ENCODE data around the gene PPFIBP1. TPM values are rescaled to one million over a fixed set of nuclear protein-coding genes. Genes with fewer than 3 reads are reported as not detected.

PPFIBP1 gene
- total RNA-seq, 1 experiment from 2014 or later = 88.6 TPM

DNA sequence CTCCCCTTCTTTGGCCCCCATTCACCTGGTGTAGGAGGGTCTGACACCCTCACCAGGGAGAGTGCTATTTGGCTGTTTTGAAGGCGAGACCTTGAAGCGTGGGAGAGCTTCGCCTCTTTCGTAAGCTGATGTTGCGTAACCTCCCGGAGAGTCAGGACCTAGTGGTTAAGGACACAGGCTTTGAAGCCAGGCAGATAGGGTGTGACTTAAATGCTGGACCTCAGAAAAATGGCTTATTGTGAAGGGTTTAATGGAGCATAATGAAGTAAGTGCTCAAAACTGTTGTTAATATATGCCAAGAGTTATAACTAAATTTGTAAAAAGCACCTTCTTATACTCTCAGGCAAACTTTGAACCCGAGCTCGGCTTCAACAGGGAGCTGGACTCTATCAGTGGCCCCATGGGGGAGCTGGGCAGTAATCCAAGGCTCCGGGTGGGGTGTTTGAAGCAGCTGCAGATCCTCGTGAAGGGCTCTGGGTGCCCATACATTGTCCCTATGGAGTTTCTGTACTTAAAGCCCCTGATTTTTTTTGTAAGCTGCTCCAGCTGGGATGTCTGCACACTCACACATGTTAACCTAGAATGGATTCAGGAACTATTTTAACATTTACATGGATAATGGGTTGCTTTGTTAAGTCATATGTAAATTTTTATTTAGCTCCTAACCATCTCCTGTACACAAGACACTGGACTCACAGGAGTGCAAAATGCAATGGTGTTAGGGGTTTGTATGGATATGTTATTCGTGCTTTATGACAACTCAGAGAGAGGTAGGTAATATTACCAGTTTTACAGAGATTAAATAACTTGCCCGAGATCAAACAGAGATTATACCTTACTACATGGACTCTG, 26.0 kb downstream of the PPFIBP1 start:
- no TSS peak for BruUV-seq (replicated peaks)

DNA sequence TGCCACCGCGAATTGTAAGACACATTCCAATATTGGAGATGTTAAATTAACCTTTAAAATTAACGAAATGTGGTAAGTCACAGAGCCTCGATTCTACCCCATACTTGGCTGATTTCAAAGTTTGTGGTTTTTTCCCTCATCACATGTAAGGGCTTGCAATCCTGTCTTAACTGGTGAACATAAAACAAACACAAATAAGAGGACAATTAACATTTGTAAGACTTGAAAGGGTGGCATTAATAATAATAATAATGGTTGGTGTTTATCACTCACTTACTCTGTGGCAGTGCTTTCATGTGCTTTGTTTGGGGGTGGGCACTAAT, 26.6 kb downstream of the PPFIBP1 start:
- H3K27me3 ChIP-seq (ENCODE audit: control insufficient read depth, insufficient read depth, low read length) = no peaks in the 10 kb centered on the region
- ChIA-PET POLR2A (interaction anchor here (1.7 kb wide), 1 partner anchor 11 kb away, joined by 6 read pairs; no protein-coding TSS in a partner anchor), CTCF (interaction anchor here (0.5 kb wide), 1 partner anchor 221 kb away, joined by 3 read pairs; no protein-coding TSS in a partner anchor)
- peak overlapping the region; percentile 97 for H3K27ac ChIP-seq (ENCODE audit: low read length)
- peaks cover 82% of the 10 kb centered on the region for H3K4me1 ChIP-seq (ENCODE audit: control insufficient read depth, insufficient read depth, low read length)
- peak overlapping the region in 1 of 2 experiments; percentile 40; a peak in 2 of 4 replicates for H3K4me3 ChIP-seq (ENCODE audit: low read depth in 2 of 2, low read length in 2 of 2)
- no TSS peak for BruUV-seq (replicated peaks)
- intact Hi-C loops (cut with micrococcal nuclease; ENCODE audit: unreplicated experiment) = no loop called here
- TF ChIP-seq, protein P1, sequence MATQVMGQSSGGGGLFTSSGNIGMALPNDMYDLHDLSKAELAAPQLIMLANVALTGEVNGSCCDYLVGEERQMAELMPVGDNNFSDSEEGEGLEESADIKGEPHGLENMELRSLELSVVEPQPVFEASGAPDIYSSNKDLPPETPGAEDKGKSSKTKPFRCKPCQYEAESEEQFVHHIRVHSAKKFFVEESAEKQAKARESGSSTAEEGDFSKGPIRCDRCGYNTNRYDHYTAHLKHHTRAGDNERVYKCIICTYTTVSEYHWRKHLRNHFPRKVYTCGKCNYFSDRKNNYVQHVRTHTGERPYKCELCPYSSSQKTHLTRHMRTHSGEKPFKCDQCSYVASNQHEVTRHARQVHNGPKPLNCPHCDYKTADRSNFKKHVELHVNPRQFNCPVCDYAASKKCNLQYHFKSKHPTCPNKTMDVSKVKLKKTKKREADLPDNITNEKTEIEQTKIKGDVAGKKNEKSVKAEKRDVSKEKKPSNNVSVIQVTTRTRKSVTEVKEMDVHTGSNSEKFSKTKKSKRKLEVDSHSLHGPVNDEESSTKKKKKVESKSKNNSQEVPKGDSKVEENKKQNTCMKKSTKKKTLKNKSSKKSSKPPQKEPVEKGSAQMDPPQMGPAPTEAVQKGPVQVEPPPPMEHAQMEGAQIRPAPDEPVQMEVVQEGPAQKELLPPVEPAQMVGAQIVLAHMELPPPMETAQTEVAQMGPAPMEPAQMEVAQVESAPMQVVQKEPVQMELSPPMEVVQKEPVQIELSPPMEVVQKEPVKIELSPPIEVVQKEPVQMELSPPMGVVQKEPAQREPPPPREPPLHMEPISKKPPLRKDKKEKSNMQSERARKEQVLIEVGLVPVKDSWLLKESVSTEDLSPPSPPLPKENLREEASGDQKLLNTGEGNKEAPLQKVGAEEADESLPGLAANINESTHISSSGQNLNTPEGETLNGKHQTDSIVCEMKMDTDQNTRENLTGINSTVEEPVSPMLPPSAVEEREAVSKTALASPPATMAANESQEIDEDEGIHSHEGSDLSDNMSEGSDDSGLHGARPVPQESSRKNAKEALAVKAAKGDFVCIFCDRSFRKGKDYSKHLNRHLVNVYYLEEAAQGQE (IDR thresholded peaks at IDR 0.05; ENCODE audit: insufficient read depth in 1 of 2, low read depth in 2 of 2, low read length in 1 of 2) = no peak
- TF ChIP-seq, protein P2, sequence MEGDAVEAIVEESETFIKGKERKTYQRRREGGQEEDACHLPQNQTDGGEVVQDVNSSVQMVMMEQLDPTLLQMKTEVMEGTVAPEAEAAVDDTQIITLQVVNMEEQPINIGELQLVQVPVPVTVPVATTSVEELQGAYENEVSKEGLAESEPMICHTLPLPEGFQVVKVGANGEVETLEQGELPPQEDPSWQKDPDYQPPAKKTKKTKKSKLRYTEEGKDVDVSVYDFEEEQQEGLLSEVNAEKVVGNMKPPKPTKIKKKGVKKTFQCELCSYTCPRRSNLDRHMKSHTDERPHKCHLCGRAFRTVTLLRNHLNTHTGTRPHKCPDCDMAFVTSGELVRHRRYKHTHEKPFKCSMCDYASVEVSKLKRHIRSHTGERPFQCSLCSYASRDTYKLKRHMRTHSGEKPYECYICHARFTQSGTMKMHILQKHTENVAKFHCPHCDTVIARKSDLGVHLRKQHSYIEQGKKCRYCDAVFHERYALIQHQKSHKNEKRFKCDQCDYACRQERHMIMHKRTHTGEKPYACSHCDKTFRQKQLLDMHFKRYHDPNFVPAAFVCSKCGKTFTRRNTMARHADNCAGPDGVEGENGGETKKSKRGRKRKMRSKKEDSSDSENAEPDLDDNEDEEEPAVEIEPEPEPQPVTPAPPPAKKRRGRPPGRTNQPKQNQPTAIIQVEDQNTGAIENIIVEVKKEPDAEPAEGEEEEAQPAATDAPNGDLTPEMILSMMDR (IDR thresholded peaks at IDR 0.05) = no peak
- TF ChIP-seq SIN3A (IDR thresholded peaks at IDR 0.05; ENCODE audit: borderline replicate concordance, insufficient read depth, low read depth, low read length) (no peak), TCF7L2 (IDR thresholded peaks at IDR 0.05; ENCODE audit: low read depth, low read length) (no peak), POLR2AphosphoS5 (IDR thresholded peaks at IDR 0.05; ENCODE audit: low read depth, low read length) (no peak)
- no peaks in the 10 kb centered on the region for H3K9me3 ChIP-seq (ENCODE audit: control insufficient read depth, insufficient read depth, low read depth, low read length)
- H3K36me3 ChIP-seq (ENCODE audit: control insufficient read depth, insufficient read depth, low read length) = no peaks in the 10 kb centered on the region
- in situ Hi-C loops (cut with HindIII; ENCODE audit: low pct_unique_long_range_greater_than_20kb, low sequenced_read_pairs) = no loop called here
- ATAC-seq = no peak
- no peak for DNase-seq (ENCODE audit: low read depth, low spot score)

More for the DNA sequence above, 26.0 kb downstream of the PPFIBP1 start:
- ATAC-seq (peak; percentile 75), DNase-seq (ENCODE audit: low read depth, low spot score) (peak; percentile 93)
- Histone ChIP-seq H3K36me3 (ENCODE audit: control insufficient read depth, insufficient read depth, low read length) (no peaks in the 10 kb centered on the region), H3K4me1 (ENCODE audit: control insufficient read depth, insufficient read depth, low read length) (peaks cover 81% of the 10 kb centered on the region), H3K27ac (ENCODE audit: low read length) (peak overlapping the region; percentile 97), H3K27me3 (ENCODE audit: control insufficient read depth, insufficient read depth, low read length) (no peaks in the 10 kb centered on the region), H3K4me3 (ENCODE audit: low read depth in 2 of 2, low read length in 2 of 2) (peak overlapping the region; percentile 12 to 40; a peak in 3 of 4 replicates), H3K9me3 (ENCODE audit: control insufficient read depth, insufficient read depth, low read depth, low read length) (no peaks in the 10 kb centered on the region)
- TF ChIP-seq SIN3A (IDR thresholded peaks at IDR 0.05; ENCODE audit: borderline replicate concordance, insufficient read depth, low read depth, low read length) = peak; percentile 6; the same call in 1 of the 2 replicates
- TF ChIP-seq POLR2AphosphoS5 (IDR thresholded peaks at IDR 0.05; ENCODE audit: low read depth, low read length) = no peak; the same call in 1 of the 2 replicates
- peak; percentile 92 for TF ChIP-seq TCF7L2 (IDR thresholded peaks at IDR 0.05; ENCODE audit: low read depth, low read length)
- ChIA-PET CTCF (interaction anchor here (0.5 kb wide), 1 partner anchor 221 kb away, joined by 3 read pairs; no protein-coding TSS in a partner anchor), POLR2A (interaction anchor here (0.7 to 1.7 kb wide), 2 partner anchors 12 to 69 kb away, joined by 3 to 6 read pairs; no protein-coding TSS in a partner anchor)
- intact Hi-C loops (cut with micrococcal nuclease; ENCODE audit: unreplicated experiment) = no loop called here
- in situ Hi-C loops (cut with HindIII; ENCODE audit: low pct_unique_long_range_greater_than_20kb, low sequenced_read_pairs) = no loop called here
